ENCODE results near the gene PARP15. TPM values are rescaled to one million over a fixed set of nuclear protein-coding genes. Genes with fewer than 3 reads are reported as not detected.

The PARP15 gene
- polyA plus RNA-seq, 4 donors: 0.06 to 0.46 (median 0.30) TPM

Other genes starting within 250 kb of the PARP15 start
- 10 to 100 TPM; 51.3 to 60.7 (median 54.3) TPM for gene MIX23, start 194.4 kb upstream of the PARP15 start, polyA plus RNA-seq (ENCODE audit: insufficient read length in 4 of 4)
- 10 to 100 TPM; 63.9 to 81.9 (median 71.4) TPM for gene FAM162A, start 193.5 kb upstream of the PARP15 start, polyA plus RNA-seq (ENCODE audit: insufficient read length in 4 of 4)
- 10 to 100 TPM in 3 of 4 donors, 1 to 10 TPM in 1; 8.6 to 11.9 (median 10.5) TPM for gene WDR5B, start 161.6 kb upstream of the PARP15 start, polyA plus RNA-seq (ENCODE audit: insufficient read length in 4 of 4)
- gene KPNA1, start 62.7 kb upstream of the PARP15 start, polyA plus RNA-seq (ENCODE audit: insufficient read length in 4 of 4): 10 to 100 TPM; 41.3 to 50.4 (median 48.9) TPM
- 10 to 100 TPM; 14.5 to 18.6 (median 15.2) TPM for gene PARP9, start 13.3 kb upstream of the PARP15 start, polyA plus RNA-seq (ENCODE audit: insufficient read length in 4 of 4)
- 10 to 100 TPM; 12.9 to 13.8 (median 13.4) TPM for gene DTX3L, start 13.3 kb upstream of the PARP15 start, polyA plus RNA-seq (ENCODE audit: insufficient read length in 4 of 4)
- gene PARP14, start 103.2 kb downstream of the PARP15 start, polyA plus RNA-seq (ENCODE audit: insufficient read length in 4 of 4): 10 to 100 TPM; 19.1 to 29.6 (median 26.6) TPM
- gene HSPBAP1, start 216.2 kb downstream of the PARP15 start, polyA plus RNA-seq (ENCODE audit: insufficient read length in 4 of 4): 10 to 100 TPM; 10.0 to 17.3 (median 13.2) TPM
- gene SLC49A4, start 217.4 kb downstream of the PARP15 start, polyA plus RNA-seq (ENCODE audit: insufficient read length in 4 of 4): 10 to 100 TPM; 13.9 to 14.9 (median 14.7) TPM